Naive thymus-derived CD4-positive, alpha-beta T cell (primary cell): ENCODE results near the gene PDE4D. TPM values are rescaled to one million over a fixed set of nuclear protein-coding genes. Genes with fewer than 3 reads are reported as not detected.

ENCODE experiments used
- ATAC-seq: fragments of 150-1000 bp; cut with Tn5 transposase; 2 replicates; pipeline ENCODE4 v1.10.0; 2021; ENCODE audit warnings: mild to moderate bottlenecking, moderate library complexity
- CTCF ChIA-PET: fragments of 350-600 bp; sonication (Branson Sonifier 250); formaldehyde crosslinking; loops from one replicate; lab custom pipeline; 2021; ENCODE audit warnings: antibody characterized with exemption; lab: Charles Lee
- POLR2A ChIA-PET: fragments of 350-600 bp; sonication (Branson Sonifier 250); formaldehyde crosslinking; loops from one replicate; lab custom pipeline; 2021; ENCODE audit warnings: antibody characterized with exemption, inconsistent platforms; lab: Charles Lee
- DNase-seq, 9 donors: peaks; one replicate each; pipeline versions ENCODE4 v3.0.0 to v3.0.0-alpha.2; 2020 to 2022; ENCODE audit warnings: mixed read lengths in 1 of 9
- H3K27ac ChIP-seq: one replicate; pipeline ENCODE4 v1.7.0; 2013; ENCODE audit warnings: mild to moderate bottlenecking, low read depth, low read length, moderate library complexity
- H3K27me3 ChIP-seq, 2 donors: one replicate each; pipeline ENCODE4 v1.7.0; 2013; ENCODE audit warnings: low read length in 2 of 2, mild to moderate bottlenecking in 2 of 2, moderate library complexity in 2 of 2; ENCODE audit not compliant: control insufficient read depth in 2 of 2, insufficient read depth in 2 of 2
- H3K36me3 ChIP-seq, 3 experiments: 1 replicate in 2 of 3; 2 replicates in 1 of 3; pipeline ENCODE4 v1.7.0; 2013; ENCODE audit warnings: low read length in 3 of 3, mild to moderate bottlenecking in 3 of 3, moderate library complexity in 1 of 3; ENCODE audit not compliant: insufficient read depth in 3 of 3, control insufficient read depth in 2 of 3
- H3K4me1 ChIP-seq, 2 donors: one replicate each; pipeline ENCODE4 v1.7.0; 2013; ENCODE audit warnings: low read length in 2 of 2, mild to moderate bottlenecking in 2 of 2, moderate library complexity in 1 of 2; ENCODE audit not compliant: control insufficient read depth in 2 of 2, insufficient read depth in 2 of 2
- H3K4me3 ChIP-seq: 2 replicates; pipeline ENCODE4 v1.7.0; 2013; ENCODE audit warnings: mild to moderate bottlenecking, low read length
- H3K9me3 ChIP-seq, 3 experiments: 1 replicate in 2 of 3; 2 replicates in 1 of 3; pipeline ENCODE4 v1.7.0; 2013; ENCODE audit warnings: low read length in 3 of 3; ENCODE audit not compliant: control insufficient read depth in 2 of 3
- H3K27ac Mint-ChIP-seq, 9 donors: one replicate each; pipeline ENCODE4 v1.8.0; 2020 to 2022; ENCODE audit warnings: mixed read lengths in 9 of 9, mild to moderate bottlenecking in 8 of 9, moderate library complexity in 5 of 9, inconsistent platforms in 2 of 9
- H3K27me3 Mint-ChIP-seq, 5 donors: one replicate each; pipeline ENCODE4 v1.8.0; 2021 to 2022; ENCODE audit warnings: mixed read lengths in 5 of 5, mild to moderate bottlenecking in 1 of 5
- H3K36me3 Mint-ChIP-seq, 5 donors: one replicate each; pipeline ENCODE4 v1.8.0; 2020 to 2022; ENCODE audit warnings: mixed read lengths in 5 of 5, mild to moderate bottlenecking in 3 of 5, inconsistent platforms in 1 of 5
- H3K4me1 Mint-ChIP-seq, 7 donors: one replicate each; pipeline ENCODE4 v1.8.0; 2020 to 2022; ENCODE audit warnings: mixed read lengths in 7 of 7, mild to moderate bottlenecking in 3 of 7, inconsistent platforms in 1 of 7
- H3K4me3 Mint-ChIP-seq, 10 donors: one replicate each; pipeline ENCODE4 v1.8.0; 2020 to 2022; ENCODE audit warnings: mild to moderate bottlenecking in 10 of 10, mixed read lengths in 10 of 10, moderate library complexity in 6 of 10, inconsistent platforms in 2 of 10
- H3K9me3 Mint-ChIP-seq, 11 donors: one replicate each; pipeline ENCODE4 v1.8.0; 2020 to 2022; ENCODE audit warnings: mixed read lengths in 11 of 11, mild to moderate bottlenecking in 4 of 11, inconsistent platforms in 1 of 11, moderate library complexity in 1 of 11
- intact Hi-C, 2 donors: fragments of 100-400 bp; cut with micrococcal nuclease; formaldehyde crosslinking; loops; one replicate each; pipeline ENCODE4 v1.15.1; 2023
- polyA plus RNA-seq, 2 donors: library from polyadenylated mRNA; unstranded; fragments of 300-500 nt; fragmentation: Illumina TruSeq; gene quantifications; one replicate each; pipeline ENCODE4 v1.2.3, GENCODE V29; 2021
- total RNA-seq, 6 experiments: library from RNA in 5 of 6; stranded (reverse) in 5 of 6; gene quantifications; 1 replicate in 5 of 6; 2 replicates in 1 of 6; pipeline ENCODE4 v1.2.3 and lab custom pipeline; 2021 to 2026

Gene PDE4D
- total and polyA plus RNA-seq, 7 experiments from 2014 or later = 4.9 to 102 (median 38.8) TPM

GRCh38 chr5:59732806-59733205 is 160.7 kb downstream of the PDE4D start:
- CTCF ChIA-PET = interaction anchor here (0.7 kb wide), 1 partner anchor 10 kb away, joined by 3 read pairs; no protein-coding TSS in a partner anchor
- H3K9me3 ChIP-seq = no peaks in the 10 kb centered on the region
- intact Hi-C loops = no loop called here
- H3K27me3 ChIP-seq = no peaks in the 10 kb centered on the region
- Mint-ChIP-seq H3K4me3 (no peak overlapping the region), H3K27ac (no peak overlapping the region), H3K27me3 (peaks cover 0 to 11% (median 7%) of the 10 kb centered on the region in 5 donors), H3K9me3 (no peaks in the 10 kb centered on the region), H3K36me3 (no peaks in the 10 kb centered on the region), H3K4me1 (no peaks in the 10 kb centered on the region)
- POLR2A ChIA-PET = no interaction called here
- H3K4me3 ChIP-seq = no peak overlapping the region
- DNase-seq (no peak), ATAC-seq (no peak)
- H3K27ac ChIP-seq = no peak overlapping the region
- no peaks in the 10 kb centered on the region for H3K36me3 ChIP-seq
- no peaks in the 10 kb centered on the region for H3K4me1 ChIP-seq

DNA sequence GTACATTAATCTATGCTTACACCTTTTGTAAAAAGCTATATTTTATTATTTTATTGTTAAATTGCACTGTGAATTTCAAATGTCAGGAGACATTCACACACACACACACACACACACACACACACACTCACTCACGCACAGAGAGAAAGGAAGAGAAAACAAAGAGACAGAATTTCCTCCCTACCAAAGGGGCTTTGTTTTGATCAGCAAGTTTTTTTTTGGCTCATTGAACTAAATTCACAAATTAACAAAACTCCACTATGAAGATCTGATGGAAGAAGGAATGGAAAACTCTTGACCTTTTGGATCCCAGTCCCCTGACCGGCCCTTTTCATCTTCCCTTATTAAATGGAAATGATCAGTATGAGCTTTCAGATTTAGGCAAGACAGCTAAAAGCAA is 161.2 kb downstream of the PDE4D start:
- H3K4me3 ChIP-seq = no peak overlapping the region
- no peak for DNase-seq
- CTCF ChIA-PET = interaction anchor here (0.6 to 0.7 kb wide), 2 partner anchors 11 to 32 kb away, joined by 3 to 4 read pairs; no protein-coding TSS in a partner anchor
- Mint-ChIP-seq H3K4me3 (no peak overlapping the region), H3K36me3 (no peaks in the 10 kb centered on the region), H3K27ac (no peak overlapping the region), H3K27me3 (peaks cover 0 to 12% (median 7%) of the 10 kb centered on the region in 5 donors), H3K9me3 (no peaks in the 10 kb centered on the region), H3K4me1 (no peaks in the 10 kb centered on the region)
- ATAC-seq = no peak
- intact Hi-C loops = no loop called here
- no peaks in the 10 kb centered on the region for H3K9me3 ChIP-seq
- no peak overlapping the region for H3K27ac ChIP-seq
- POLR2A ChIA-PET = no interaction called here
- H3K36me3 ChIP-seq = no peaks in the 10 kb centered on the region
- H3K27me3 ChIP-seq = no peaks in the 10 kb centered on the region
- H3K4me1 ChIP-seq = no peaks in the 10 kb centered on the region

DNA sequence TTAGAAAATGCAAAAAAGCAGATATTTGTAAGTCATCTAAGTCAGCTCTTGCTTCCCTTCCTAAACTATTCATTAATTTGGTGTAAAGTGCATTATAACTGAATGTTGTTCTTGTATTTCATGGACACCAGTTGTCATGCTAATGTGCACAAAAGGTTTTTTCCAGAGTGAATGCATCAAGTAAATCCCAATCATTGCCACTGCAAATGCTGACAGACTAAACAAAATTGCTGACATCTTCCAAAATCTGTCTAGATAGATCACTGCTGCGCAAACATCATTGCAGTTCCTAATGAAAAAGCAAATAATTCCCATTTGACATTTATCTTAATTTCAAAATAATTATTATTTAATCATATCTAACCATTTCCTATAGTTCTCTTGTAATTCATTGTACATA is 161.7 kb downstream of the PDE4D start:
- DNase-seq (no peak), ATAC-seq (no peak)
- Mint-ChIP-seq H3K27ac (no peak overlapping the region), H3K4me1 (no peaks in the 10 kb centered on the region), H3K27me3 (peaks cover 0 to 12% (median 7%) of the 10 kb centered on the region in 5 donors), H3K4me3 (no peak overlapping the region), H3K36me3 (no peaks in the 10 kb centered on the region), H3K9me3 (no peaks in the 10 kb centered on the region)
- intact Hi-C loops = no loop called here
- no peak overlapping the region for H3K4me3 ChIP-seq
- H3K9me3 ChIP-seq = no peaks in the 10 kb centered on the region
- no peak overlapping the region for H3K27ac ChIP-seq
- CTCF ChIA-PET = interaction anchor here (0.6 kb wide), 1 partner anchor 33 kb away, joined by 4 read pairs; no protein-coding TSS in a partner anchor
- H3K27me3 ChIP-seq = no peaks in the 10 kb centered on the region
- H3K4me1 ChIP-seq = no peaks in the 10 kb centered on the region
- H3K36me3 ChIP-seq = no peaks in the 10 kb centered on the region
- POLR2A ChIA-PET = no interaction called here

- Histone ChIP-seq H3K27ac (no peak overlapping the region), H3K4me3 (no peak overlapping the region), H3K27me3 (no peaks in the 10 kb centered on the region), H3K4me1 (no peaks in the 10 kb centered on the region), H3K9me3 (no peaks in the 10 kb centered on the region), H3K36me3 (no peaks in the 10 kb centered on the region)
- DNase-seq (no peak), ATAC-seq (no peak)
- Mint-ChIP-seq H3K27ac (no peak overlapping the region), H3K9me3 (no peaks in the 10 kb centered on the region), H3K4me1 (no peaks in the 10 kb centered on the region), H3K27me3 (peaks cover 0 to 19% (median 12%) of the 10 kb centered on the region in 5 donors), H3K4me3 (no peak overlapping the region), H3K36me3 (no peaks in the 10 kb centered on the region)
- intact Hi-C loops = no loop called here
- CTCF ChIA-PET = interaction anchor here (1.3 kb wide), 1 partner anchor 58 kb away, joined by 3 read pairs; no protein-coding TSS in a partner anchor
- POLR2A ChIA-PET = no interaction called here
Observed at GRCh38 chr5:59729820-59730219, 163.7 kb downstream of the PDE4D start.

DNA sequence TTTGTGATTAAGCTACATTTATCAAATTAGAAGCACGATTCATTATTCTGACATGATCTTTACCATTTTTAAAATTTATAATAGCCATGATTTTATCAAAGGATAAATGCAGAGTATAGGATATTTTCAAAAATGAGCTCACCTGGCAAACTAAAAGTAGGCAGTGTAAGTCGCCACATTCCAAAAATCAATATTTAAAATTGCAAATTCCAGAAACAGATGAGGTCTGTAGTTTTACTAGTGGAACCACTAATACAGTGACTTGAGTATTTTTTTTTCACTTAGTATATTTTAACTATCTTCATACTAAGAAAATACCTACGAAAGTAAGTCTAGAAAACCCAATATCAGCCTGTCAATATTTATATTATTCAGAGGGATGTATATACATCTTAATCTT is 164.2 kb downstream of the PDE4D start:
- ATAC-seq = no peak
- ChIA-PET CTCF (interaction anchor here (0.6 to 1.3 kb wide), 2 partner anchors 57 to 158 kb away, joined by 3 read pairs; no protein-coding TSS in a partner anchor), POLR2A (no interaction called here)
- intact Hi-C loops = no loop called here
- peaks cover 0 to 19% (median 12%) of the 10 kb centered on the region in 5 donors for H3K27me3 Mint-ChIP-seq
- no peak for DNase-seq
- Histone ChIP-seq H3K27ac (no peak overlapping the region), H3K36me3 (no peaks in the 10 kb centered on the region), H3K9me3 (no peaks in the 10 kb centered on the region), H3K27me3 (no peaks in the 10 kb centered on the region), H3K4me3 (no peak overlapping the region), H3K4me1 (no peaks in the 10 kb centered on the region)
- H3K36me3 Mint-ChIP-seq = no peaks in the 10 kb centered on the region
- no peaks in the 10 kb centered on the region for H3K4me1 Mint-ChIP-seq
- no peaks in the 10 kb centered on the region for H3K9me3 Mint-ChIP-seq
- H3K27ac Mint-ChIP-seq = no peak overlapping the region
- H3K4me3 Mint-ChIP-seq = no peak overlapping the region

GRCh38 chr5:59728356-59728755 is 165.2 kb downstream of the PDE4D start:
- no peak overlapping the region for H3K4me3 ChIP-seq
- ATAC-seq = no peak
- DNase-seq = no peak
- no peaks in the 10 kb centered on the region for H3K9me3 ChIP-seq
- no peaks in the 10 kb centered on the region for H3K36me3 ChIP-seq
- Mint-ChIP-seq H3K36me3 (no peaks in the 10 kb centered on the region), H3K4me3 (no peak overlapping the region), H3K9me3 (no peaks in the 10 kb centered on the region), H3K27ac (no peak overlapping the region), H3K27me3 (peaks cover 0 to 19% (median 12%) of the 10 kb centered on the region in 5 donors), H3K4me1 (no peaks in the 10 kb centered on the region)
- intact Hi-C loops = no loop called here
- no peaks in the 10 kb centered on the region for H3K4me1 ChIP-seq
- ChIA-PET POLR2A (no interaction called here), CTCF (interaction anchor here (1.3 kb wide), 1 partner anchor 56 kb away, joined by 3 read pairs; no protein-coding TSS in a partner anchor)
- H3K27me3 ChIP-seq = no peaks in the 10 kb centered on the region
- no peak overlapping the region for H3K27ac ChIP-seq

DNA sequence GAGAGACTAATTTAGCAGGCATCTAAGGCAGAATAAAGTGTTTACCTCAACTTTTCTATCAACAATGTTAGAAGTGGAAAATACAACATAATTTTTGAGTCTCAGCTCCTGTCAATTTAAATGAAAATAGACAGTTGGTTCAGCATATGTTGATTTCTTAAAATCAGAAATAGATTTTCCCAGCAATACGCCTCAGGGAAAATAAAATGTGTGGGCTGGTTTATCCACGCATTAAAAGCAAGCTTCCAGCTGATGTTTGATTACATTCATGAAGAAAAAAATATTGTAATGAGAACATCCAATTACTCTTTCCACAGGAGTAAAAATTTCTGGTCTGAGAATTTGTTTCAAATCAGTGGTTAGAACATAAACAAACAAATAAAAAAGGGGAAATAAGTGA is 166.3 kb downstream of the PDE4D start:
- H3K27ac ChIP-seq = no peak overlapping the region
- H3K4me3 Mint-ChIP-seq = no peak overlapping the region
- no peak overlapping the region for H3K27ac Mint-ChIP-seq
- DNase-seq (no peak), ATAC-seq (no peak)
- ChIA-PET CTCF (interaction anchor here (0.6 kb wide), 1 partner anchor 1642 kb away, joined by 3 read pairs; no protein-coding TSS in a partner anchor), POLR2A (no interaction called here)
- no peaks in the 10 kb centered on the region for H3K9me3 Mint-ChIP-seq
- H3K36me3 Mint-ChIP-seq = no peaks in the 10 kb centered on the region
- no peaks in the 10 kb centered on the region for H3K4me1 Mint-ChIP-seq
- intact Hi-C loops = no loop called here
- H3K4me3 ChIP-seq = no peak overlapping the region
- no peaks in the 10 kb centered on the region for H3K4me1 ChIP-seq
- H3K9me3 ChIP-seq = no peaks in the 10 kb centered on the region
- no peaks in the 10 kb centered on the region for H3K27me3 ChIP-seq
- peaks cover 0 to 14% (median 5%) of the 10 kb centered on the region in 5 donors for H3K27me3 Mint-ChIP-seq
- H3K36me3 ChIP-seq = no peaks in the 10 kb centered on the region
